Measurements from ENCODE around the gene DPH7.
"Not testable (repeated sequence)": the region's sequence is repeated elsewhere in the genome, so short reads cannot be mapped to it uniquely, and the experiment has no call there.

DNA sequence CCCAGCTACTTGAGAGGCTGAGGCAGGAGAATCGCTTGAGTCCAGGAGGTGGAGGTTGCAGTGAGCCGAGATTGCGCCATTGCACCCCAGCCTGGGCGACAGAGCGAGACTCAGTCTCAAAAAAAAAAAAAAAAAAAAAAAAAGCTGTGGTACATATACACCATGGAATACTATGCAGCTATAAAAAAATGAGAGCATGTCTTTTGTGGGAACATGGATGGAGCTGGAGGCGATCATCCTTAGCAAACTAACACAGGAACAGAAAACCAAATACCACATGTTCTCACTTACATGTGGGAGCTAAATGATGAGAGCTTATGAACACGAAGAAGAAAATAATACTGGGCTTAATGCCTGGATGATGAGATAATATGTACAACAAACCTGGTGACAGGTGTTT is 17.9 kb upstream of the DPH7 start:
- not testable (repeated sequence) for TF ChIP-seq CTCF, POLR2A (IDR thresholded peaks at IDR 0.05)
